GM21576 (cell line): Measurements from ENCODE around the gene ZPR1.

Experiments
- ATAC-seq: cut with Tn5 transposase; IDR thresholded peaks from one replicate; pipeline ENCODE4 v1.9.1; 2021; ENCODE audit warnings: mild to moderate bottlenecking, moderate library complexity; ENCODE audit not compliant: unreplicated experiment

ZPR1 gene

DNA sequence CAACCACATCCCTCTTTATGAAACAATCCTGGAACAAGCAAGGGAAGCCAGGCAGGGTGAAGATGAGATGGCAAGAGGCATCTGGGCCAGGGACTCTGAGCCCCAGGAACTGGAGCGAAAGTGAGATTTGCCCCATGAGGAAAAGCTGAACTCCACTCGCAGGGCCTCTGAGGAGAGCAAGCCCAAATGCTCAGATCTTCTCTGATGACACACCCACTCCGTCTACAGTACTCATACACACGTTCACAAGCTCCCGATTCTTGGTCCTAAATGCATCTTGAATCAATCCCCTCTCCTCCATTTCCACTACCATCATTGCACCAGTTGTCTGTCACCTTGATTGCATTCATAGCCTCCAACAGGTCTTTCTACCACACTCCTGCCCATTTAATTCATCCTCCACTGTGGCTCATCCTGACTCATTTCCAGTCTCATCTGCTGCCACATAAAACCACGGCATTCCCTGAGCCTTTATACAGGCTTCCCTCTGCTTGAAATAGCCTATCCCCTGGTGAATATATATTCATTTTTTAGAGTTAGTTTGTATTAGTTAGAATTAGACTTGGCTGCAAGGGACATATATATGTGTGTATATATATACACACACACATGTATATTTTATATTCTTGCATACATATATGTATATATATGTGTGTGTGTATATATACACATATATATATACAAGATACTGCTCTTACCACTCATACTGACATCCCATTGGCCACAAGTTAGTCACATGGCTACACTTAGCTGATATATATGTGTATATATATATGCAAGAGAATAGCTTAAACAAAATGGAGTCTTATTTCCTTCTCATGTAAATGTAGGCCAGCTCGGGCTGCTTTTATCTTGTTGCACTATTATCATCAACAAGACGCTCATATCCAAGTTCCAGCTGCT is 5.3 kb upstream of the ZPR1 start:
- ATAC-seq, result no peak

DNA sequence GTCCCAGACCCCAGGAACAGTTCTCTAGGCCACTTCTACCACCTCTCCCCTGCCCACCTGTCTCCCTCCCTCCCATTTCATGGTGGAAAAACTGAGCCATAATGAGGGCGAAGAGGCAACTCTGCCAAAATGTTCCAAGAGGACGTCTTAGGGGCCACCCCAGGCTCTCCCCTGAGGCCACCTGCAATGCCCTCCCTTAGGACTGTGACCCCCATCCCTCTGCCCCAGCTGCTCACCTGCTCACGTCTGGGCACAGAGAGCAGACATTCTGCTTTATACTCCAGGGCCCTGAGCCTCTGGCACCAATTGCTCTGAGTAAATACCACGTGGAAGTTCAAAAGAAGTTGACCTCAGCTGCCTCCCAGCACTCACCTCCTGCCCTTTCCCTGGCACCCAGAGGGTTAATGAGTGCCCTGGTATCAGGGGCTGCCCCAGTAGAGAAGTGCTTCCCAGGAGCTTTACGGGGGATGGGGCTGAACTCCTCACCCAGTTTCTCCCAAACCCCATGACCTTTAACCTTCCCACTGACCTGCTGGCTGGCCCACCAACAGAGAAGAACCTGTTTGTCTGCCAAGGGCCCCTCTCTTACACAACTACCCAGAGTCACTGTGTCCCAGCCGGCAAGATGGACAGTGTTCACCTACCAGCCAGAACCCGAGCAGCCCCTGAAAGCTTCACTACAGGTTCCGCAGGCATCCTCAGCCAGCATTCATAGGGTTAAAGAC is 4.5 kb upstream of the ZPR1 start:
- no peak for ATAC-seq

DNA sequence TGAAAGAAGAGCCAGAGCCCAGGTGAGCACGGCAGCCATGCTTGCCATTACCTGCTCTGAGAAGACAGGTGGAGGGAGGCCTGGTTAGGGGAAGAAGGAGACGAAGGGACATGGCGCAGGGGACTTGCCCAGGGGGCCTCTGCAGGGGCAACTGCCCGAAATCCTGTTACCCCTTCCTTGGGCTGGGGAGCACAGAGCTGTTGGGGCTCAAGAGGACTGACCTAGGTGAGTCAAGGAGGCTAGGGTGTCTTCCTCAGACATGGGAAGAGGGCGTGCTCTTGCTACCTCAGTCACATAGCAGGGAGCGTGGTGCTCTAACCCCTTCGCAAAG is 4.0 kb upstream of the ZPR1 start, which contains the start of gene APOA5:
Gene APOA5, minus strand, starts transcription at position 67 of the 331 bp plus-strand sequence. Its CDS starts 19 bp downstream, at position 48.
- ATAC-seq, result no peak

DNA sequence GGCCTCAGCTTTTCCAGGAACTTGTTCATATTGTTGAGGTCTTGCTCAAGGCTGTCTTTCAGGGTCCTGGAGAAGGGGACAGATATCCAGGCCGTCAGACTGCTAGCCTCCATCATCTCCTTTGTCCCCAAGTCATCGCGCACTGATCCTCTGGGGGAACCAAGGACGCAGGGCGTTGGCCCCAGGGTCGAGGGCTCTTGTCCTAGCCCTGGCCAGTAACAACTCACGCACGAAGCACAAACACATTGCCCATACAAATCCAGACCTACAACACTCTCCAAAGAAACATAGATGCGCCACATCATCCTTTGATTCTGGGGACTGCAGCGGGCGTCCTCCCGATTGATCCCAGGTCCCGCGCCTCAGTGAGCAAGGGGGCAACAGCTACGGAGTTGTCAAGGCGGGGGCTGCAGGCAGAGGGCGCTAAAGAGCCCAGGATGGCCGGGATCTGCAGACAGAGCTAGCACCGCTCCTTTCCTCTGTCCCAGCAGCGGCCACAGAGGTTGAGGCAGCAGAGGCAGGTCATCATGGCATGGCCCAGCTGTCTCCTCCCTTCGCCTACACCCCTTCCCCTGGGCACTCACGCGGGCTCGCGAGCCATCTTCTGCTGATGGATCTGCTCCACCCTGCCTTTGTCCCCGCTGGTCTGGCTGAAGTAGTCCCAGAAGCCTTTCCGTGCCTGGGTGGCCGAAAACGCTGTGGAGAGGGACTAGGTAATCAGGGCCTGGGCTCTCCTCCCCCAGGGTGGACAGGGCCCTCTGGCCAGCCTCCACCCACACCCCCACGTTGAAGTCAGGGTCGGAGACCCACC is 3.4 kb upstream of the ZPR1 start:
- peak; percentile 35 for ATAC-seq

DNA sequence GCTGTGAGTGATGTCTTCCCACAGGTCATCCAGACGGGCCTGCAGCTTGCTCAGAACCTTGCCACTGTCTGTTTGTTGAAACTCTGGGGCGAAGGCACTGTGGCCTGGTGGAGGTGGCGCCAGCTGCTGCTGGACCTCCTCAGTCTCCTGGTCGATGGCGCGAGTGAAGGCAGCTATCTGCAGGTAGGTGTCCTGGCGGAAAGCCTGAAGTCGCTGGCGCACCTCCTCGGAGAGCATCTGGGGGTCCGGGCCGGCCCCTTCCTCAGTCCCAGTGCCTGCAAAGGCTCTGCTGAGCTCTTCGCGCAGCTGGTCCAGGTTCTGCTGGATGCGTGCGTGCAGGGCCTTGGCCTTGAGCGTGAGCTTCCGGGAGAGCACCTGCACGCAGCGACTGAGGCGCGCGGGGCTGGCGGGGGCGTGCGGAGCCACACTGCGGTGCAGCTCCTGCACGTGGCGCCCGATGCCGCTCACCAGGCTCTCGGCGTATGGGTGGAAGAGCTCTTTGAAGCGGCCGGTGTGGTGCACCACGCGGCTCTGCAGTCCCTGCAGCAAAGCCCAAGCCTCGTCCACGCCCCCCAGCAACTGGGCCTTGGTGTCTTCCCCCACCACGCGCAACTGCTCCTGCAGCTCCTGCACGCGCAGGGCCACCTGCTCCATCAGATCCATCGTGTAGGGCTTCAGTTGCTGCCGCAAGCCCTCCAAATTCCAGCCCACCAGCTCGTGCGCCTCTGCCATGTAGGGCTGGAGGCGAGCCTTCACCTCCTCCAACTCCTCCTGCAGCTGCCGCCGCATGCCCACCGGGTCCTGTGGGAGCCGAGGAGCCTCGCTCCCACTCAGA is 2.6 kb upstream of the ZPR1 start:
- ATAC-seq, result no peak

DNA sequence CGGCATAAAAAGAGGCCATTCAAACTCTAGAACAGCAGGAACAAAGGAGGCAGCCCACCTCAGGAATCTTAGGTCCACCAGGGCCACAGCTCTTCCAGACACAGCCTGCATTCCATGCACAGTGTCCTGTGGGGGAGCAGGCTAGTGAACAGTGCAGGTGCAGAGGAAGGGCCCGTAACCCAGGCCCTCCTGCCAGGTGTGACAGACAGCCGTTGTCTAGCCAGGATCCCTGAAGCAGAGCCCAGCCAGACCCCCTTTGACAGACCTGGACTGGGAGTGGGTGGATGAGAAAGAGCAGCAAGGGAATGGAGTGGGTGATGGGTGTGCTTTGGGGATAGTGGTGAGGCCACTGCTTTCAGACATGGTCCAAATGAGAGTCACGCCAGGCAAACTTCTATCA is 1.2 kb upstream of the ZPR1 start:
- ATAC-seq, result no peak

DNA sequence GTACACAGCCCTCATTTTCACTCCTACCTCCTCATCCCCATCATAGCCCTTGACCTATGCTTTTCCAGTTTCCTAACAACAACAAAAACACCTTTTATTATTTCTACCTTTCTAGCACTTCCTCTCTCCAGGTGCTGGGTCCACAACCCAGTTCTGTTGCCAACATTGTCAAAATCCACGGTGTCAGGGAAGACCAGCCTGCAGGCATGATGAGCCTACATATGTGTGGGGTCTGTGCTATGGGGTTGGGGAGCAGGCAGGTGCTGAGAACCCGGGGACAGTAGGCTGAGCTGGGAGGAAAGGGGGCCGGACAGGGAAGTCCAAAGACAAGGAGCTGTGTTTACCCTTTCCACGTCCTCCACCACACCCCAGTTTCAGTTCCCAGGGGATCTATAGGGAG is 711 bp upstream of the ZPR1 start:
- no peak for ATAC-seq

DNA sequence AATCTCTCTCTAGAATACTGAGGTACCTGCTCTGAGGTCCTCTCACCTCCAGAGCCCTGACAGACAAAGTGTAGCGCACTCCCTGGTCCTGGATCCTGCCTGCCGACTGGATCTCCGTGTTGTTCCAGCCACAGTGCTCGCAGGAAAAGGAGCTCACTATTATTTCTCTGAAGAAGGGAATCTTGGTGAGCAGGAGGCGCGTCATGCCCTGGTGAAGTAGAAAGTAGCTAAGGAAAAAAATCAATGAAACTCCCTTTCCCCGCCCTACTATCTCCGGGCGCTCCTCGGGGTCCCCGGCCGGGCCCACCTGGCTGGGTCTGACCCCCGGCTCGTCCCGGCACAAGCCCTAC is 412 bp downstream of the ZPR1 start:
- ATAC-seq, result no peak

DNA sequence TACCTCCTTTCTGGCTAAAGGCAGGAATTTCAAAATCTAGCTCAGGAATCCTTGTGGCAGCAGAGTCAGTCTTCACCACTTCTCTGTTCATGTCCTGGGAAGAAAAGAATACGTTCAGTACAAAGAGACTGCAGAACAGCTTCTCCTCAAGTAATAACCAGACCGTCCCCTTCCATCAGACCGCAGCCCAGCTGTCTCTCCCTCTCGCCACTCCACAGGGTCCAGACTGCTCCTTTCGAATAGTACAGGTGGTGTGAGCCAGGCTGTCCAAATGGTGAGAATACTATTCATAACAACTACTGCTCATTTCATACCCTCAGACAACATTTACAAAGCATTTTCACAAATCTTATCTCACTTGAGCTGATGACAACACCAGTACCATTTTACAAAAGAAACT is 857 bp downstream of the ZPR1 start:
- no peak for ATAC-seq

DNA sequence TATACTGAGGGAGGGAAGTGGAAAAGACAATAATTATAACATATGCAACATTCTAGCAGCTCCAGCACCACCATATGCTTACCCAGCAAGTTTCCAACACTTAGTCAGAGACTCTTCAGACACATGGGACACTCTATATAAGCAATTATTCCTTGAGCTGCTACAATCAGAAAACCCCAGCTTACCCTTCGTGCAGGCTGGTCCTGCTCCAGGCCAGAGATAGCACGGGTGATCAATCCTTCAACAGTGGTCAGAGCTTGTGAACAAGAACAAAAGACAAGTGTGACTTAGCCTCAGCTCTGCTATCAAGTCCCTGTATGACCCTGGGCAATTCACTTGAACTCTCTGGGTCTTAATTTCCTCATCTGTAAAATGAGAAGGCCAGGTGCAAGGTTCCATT is 1.5 kb downstream of the ZPR1 start:
- no peak for ATAC-seq

DNA sequence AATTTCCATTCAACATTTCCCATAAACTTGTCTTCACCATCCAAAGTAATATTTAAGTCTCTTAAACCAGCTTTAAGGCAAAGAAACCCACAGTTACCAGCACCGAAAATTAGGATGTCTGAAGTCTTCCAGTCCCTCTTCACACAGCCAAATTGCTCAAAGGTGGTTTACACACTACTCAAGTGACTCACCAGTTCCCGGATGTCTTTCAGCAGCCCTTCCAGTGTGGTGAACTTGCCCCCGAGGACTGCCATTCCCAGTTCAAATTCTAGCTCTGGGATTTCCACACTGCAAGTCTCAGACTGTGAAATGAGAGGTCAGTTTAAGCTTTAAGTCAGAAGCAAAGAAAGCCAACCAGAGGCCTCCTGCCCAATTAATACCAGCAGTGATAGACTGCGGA is 5.1 kb downstream of the ZPR1 start:
- ATAC-seq, result no peak

DNA sequence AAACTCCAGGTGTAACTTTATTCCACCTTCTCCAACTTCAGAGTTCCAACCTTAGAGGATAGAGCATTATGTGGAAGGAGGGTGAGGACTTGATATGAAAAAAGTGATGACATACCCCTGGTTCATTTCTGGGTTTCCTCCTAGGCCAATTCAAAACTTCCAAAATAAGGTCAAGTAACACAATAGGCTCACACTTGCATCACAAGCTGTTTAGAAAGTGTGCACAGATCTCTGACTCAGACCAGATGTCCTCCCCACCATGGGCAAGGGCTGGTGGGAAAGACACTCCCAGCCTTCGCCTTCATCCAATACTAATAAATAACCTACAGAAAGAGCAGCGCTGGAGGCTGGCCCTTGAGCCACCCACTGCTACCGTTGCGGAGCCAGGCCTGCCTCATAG is 9.3 kb downstream of the ZPR1 start:
- no peak for ATAC-seq

DNA sequence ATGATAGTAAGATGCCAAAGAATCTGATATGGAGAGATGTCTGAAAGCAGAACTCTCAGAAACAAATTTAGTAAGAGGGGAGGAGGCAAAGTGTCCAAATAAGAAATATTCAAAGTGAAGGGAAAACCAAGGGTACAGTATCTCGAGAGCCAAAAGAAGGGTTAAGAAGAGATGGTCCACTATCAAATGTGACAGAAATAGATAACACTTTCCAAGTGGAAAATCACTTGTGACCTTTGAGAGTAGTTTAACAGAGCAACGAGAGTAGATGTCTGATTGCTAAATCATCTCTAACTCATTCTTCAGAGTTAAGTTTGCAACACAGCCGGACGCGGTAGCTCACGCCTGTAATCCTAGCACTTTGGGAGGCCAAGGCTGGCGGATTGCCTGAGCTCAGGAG is 10.8 kb downstream of the ZPR1 start:
- ATAC-seq, result no peak

DNA sequence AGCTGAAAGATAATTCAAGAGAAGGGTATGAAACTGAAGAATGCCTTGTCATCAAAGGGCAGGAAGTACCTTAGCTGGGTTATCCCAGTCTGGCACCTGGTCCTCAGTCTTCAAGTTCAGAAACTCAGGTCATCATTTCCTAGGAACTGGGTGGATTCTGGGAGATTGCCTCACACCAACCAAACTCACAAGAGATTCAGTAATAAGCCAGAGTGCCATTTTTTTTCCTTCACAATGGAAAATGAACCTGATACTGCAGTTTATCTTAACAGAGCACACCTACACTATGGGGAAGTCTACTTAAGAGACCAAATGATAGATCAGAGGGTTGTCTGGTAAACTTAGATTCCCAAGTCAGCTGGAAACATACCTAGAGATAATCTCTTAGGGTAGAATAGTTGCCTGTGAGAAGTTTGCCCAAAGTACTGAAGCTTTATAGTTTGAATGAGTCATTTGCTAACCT is 11.3 kb downstream of the ZPR1 start:
- no peak for ATAC-seq

DNA sequence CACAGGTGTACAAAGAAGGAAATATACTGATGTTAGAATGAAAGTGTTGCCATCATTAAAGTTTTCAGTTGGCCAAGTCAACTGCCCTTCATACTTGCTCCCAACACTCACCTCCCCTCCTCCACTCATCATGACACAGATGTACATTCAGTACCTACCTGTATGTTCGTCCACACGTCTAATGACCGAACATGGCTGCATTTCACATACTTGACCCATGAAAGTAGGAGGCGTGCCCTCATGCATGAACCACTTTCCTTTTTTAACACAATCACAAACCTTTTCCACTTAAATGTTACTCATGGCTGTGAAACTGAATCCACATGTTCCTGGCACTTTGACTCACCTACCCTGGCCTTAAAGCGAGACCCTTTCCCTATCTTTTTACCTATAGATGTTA is 11.8 kb downstream of the ZPR1 start:
- no peak for ATAC-seq

DNA sequence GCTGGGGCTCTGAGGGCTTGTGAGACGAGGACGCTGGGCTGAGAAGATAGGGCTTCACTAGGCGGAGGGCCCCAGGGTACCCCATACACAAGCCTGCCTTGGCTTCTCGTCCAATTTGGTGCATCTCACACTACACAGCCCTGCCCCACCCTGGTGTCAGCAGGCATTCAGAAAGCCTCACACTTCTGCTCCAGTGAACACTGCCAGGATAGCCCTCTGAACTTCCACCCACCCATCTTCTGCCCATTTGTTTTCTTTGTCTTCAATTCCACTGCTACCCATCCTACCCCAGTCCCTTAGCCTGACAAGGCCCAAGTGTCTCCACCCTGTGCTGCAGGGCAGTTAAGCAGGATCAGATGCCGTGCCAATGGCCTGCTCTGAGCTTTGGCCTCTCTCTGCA is 13.2 kb downstream of the ZPR1 start:
- ATAC-seq, result no peak

DNA sequence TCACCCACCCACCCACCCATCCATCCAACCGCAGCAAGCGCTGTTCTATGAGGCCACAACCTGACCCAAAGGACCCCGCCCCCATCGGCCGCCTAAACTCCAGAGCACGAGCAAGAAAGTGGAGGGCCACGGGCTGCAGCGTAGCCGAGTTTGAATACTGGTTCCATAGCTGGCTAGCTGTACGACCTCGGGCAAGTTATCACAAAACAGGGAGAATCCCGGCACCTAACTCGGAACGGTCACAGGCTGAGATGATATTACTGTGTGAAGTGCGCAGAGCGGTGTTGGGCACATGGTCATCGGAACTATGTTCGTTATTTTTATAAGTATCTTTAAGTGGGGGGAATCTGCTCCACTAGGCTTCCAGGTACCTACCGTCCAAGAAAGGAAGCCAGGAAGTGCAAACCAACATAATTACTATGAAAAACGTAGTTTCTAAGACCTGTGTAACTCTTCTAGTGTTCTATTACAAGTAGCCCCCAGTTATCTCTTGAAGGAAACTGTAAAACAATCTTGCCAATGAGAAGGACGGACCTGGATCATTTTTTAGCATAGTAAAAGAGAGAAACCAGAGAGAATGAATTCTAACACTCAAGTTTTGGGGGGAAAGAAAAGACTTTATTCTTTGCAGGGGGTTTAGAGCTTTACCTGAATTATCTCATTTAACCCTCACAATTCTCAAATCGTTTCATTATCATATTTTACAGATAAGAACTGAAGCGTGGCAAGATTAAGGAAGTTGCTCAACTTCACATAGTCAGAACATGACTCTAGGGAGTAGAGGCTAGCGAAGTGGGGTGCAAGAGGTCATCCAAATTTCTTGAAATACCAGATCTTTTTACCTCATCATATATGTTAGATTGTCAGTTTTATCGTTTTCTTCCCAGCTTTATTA is 14.4 kb downstream of the ZPR1 start:
- ATAC-seq, result peak; percentile 41

DNA sequence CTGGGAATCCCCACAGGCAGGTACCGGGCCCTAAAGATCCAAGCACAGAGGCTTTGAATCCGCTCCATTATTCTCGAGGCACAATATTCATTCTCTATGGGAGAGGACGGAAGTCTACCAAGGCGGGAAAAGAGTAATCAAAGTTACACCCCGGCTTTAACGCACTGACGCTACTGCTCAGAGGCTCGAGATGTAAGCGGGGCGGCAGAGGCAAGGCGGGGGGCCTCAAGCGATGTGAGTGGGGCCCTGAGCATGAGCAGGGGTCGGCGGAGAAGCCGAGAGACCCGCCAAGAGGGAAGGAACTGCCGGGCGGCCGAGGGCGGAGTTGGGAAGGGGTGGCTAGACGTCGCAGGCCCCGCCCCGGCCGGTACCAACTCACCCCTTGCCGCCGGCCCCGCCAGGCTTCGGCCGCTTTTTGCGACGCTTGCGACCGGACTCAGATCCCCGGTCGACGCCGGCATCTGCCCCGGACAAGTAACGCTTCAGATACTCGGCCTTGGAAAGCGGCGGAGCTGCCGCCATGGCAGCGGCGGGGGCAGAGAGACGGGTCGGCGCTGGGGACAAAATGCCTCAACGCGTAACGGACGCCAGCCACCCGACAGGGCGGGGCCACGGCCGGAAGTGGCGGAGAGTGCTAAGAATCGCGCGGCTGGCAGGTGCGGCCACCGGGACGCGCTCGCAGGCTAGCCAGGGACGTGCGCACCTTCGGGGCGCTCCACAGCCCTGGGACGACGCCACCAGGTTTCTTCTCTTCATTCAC is 15.2 kb downstream of the ZPR1 start, which contains the start of gene BUD13:
Gene BUD13, minus strand, starts transcription at position 545 of the 760 bp plus-strand sequence. Its CDS starts 23 bp downstream, at position 522.
- peak; percentile 85 for ATAC-seq

DNA sequence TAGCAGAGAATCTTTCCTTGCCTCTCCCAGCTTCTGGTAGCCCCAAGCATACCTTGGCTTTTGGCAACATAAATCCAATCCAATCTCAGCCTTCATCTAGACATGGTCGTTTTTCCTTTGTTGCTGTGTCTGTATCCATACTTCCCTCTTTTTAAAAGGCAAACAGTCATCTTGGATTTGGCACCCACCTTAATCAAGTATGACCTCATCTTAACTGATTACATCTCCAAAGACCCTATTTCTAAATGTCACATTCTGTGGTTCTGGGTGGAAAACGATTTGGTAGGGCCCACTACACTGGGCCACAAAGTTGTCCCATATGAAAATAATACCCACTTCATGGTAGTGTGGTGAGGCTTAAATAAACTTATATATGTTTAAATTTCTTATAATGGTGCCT is 15.9 kb downstream of the ZPR1 start:
- ATAC-seq, result no peak
